Activated T-cell treated with anti-CD3 and anti-CD28 coated beads, Interleukin-2, amount 50 U/mL, for 24 hours (primary cell): ENCODE measurements around the gene SAMD13.
A peak's percentile ranks its signal among the peaks of the same experiment; 100 is the strongest.

Experiments
- DNase-seq: peaks from one replicate; pipeline ENCODE4 v3.0.0-alpha.2; 2020
- H3K27ac Mint-ChIP-seq: 2 replicates; pipeline ENCODE4 v1.8.0; 2020; ENCODE audit warnings: mild to moderate bottlenecking, mixed read lengths
- H3K27me3 Mint-ChIP-seq: 2 replicates; pipeline ENCODE4 v1.8.0; 2020; ENCODE audit warnings: mixed read lengths
- H3K36me3 Mint-ChIP-seq: 2 replicates; pipeline ENCODE4 v1.8.0; 2020; ENCODE audit warnings: low read depth, mixed read lengths
- H3K4me1 Mint-ChIP-seq: 2 replicates; pipeline ENCODE4 v1.8.0; 2020; ENCODE audit warnings: low read depth, mixed read lengths
- H3K4me3 Mint-ChIP-seq: 2 replicates; pipeline ENCODE4 v1.8.0; 2020; ENCODE audit warnings: mild to moderate bottlenecking, moderate library complexity, mixed read lengths
- H3K9me3 Mint-ChIP-seq: 2 replicates; pipeline ENCODE4 v1.8.0; 2020; ENCODE audit warnings: mixed read lengths

The SAMD13 gene, protein sequence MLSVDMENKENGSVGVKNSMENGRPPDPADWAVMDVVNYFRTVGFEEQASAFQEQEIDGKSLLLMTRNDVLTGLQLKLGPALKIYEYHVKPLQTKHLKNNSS

DNA sequence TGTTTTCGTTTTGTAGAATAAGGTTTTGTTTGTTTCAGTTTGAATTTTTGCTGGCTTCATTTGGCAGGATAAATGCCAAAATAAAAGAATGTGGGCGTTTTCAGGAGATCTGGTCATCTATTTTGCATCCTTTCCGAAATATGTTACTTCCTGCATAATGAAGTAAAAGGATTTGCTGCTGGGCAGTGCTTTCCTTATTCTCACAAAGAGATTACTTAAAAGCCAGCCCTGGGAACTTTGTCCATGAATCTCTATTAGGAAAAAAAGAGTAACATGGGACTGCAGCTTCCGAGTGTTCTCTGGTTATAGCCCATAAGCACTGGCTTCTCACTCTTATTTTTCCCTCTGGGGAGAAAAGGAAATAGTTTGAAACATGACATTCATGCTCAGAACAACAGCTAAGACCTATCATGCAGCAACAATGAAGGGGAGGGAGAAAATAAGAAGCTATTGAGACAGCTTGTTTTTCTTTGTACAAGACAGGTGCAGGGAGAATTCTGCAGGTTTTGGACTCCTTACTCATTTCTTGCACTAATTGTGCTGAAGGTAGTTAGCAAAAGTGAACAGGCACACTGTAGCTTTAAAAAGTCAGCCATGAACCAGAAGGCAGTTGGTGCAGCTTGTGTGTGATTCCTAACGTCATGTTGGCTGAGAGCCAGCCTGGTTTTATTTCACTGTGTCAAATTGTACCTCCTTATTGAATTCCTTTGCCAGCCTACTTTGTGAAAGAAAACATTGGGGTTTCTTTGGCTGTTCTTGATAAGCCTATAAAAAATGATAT is at the start of gene SAMD13:
TSS of gene SAMD13 (plus strand) at position 705 of the 781 bp plus-strand sequence. CDS start 1,527 bp downstream, outside the sequence.
- no peaks in the 10 kb centered on the region for H3K9me3 Mint-ChIP-seq
- peaks cover 10% of the 10 kb centered on the region for H3K27me3 Mint-ChIP-seq
- peak within 1 kb of the TSS; percentile 22 for H3K27ac Mint-ChIP-seq
- peak within 1 kb of the TSS; percentile 63 for H3K4me3 Mint-ChIP-seq
- H3K36me3 Mint-ChIP-seq = peaks cover 1% of the 10 kb centered on the region
- peaks cover 51% of the 10 kb centered on the region for H3K4me1 Mint-ChIP-seq
- DNase-seq = no peak

DNA sequence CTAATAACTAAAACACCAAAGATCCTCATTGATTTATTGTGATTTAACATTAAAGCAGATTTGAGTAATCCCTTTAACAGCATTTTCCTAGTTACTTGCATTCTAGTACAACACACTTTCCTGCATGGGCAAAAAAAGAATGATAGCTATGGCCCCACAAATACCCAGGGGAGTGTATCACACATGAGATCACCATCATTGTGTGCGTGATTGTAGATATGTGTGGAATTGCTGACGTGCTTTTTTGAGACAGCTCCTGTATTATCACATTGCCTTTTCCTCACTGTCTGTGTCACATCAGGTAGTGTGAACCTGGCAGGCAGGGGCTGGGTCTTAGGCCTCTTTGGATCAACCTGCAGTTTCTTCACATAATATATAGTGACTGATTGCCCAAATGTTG is 48.5 kb upstream of the SAMD13 start:
- H3K4me1 Mint-ChIP-seq = no peaks in the 10 kb centered on the region
- H3K4me3 Mint-ChIP-seq = no peak overlapping the region
- H3K27ac Mint-ChIP-seq = no peak overlapping the region
- H3K27me3 Mint-ChIP-seq = no peaks in the 10 kb centered on the region
- H3K9me3 Mint-ChIP-seq = peaks cover 11% of the 10 kb centered on the region
- no peak for DNase-seq
- H3K36me3 Mint-ChIP-seq = no peaks in the 10 kb centered on the region

DNA sequence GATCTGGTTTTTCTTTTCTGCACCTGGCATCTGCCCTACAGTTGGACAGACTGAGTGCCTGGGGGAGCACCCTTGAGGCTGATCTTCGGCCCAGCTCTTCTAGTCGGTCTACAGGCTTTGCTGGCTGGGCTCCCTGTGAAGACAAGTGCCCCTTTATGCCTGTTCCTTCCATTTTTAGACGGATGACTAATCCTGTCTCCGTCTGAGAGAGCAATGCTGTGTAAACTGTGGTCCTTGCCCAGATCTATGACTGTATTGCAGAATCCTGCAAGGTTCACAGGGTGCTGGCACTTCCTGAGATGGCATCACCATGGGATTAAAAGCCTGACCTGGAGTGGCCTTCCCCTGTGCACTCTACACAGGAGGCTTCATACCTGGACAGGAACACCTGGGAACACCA is 47.6 kb upstream of the SAMD13 start:
- Mint-ChIP-seq H3K27ac (no peak overlapping the region), H3K36me3 (no peaks in the 10 kb centered on the region), H3K27me3 (no peaks in the 10 kb centered on the region), H3K9me3 (peaks cover 11% of the 10 kb centered on the region), H3K4me3 (no peak overlapping the region), H3K4me1 (no peaks in the 10 kb centered on the region)
- no peak for DNase-seq

DNA sequence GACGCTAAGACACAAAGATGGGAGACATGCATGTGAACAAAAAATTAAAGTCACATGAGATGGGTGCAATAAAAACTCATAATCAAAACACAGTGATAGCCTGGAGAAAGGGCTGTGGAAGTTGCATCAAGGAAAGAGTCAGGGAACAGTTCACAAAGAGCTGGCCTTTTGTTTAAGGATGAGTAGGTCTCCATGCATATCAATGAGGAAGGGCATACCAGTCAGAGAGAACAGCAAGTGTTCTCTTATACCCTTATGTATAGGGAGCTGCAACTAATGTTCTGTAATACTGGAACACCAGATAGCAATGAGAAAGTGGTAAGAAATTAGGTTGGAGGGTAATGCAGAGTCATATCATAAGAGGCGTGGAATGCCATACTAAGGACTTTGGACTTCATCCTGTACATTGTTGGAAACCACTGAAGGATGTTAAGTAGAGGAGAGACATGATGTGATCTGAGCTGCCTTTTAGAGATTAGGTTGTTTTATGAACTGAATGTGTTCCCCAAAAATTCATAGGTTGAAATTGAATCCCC is 46.7 kb upstream of the SAMD13 start:
- Mint-ChIP-seq H3K4me3 (no peak overlapping the region), H3K9me3 (peaks cover 11% of the 10 kb centered on the region), H3K4me1 (no peaks in the 10 kb centered on the region), H3K27ac (no peak overlapping the region), H3K36me3 (no peaks in the 10 kb centered on the region), H3K27me3 (no peaks in the 10 kb centered on the region)
- no peak for DNase-seq

DNA sequence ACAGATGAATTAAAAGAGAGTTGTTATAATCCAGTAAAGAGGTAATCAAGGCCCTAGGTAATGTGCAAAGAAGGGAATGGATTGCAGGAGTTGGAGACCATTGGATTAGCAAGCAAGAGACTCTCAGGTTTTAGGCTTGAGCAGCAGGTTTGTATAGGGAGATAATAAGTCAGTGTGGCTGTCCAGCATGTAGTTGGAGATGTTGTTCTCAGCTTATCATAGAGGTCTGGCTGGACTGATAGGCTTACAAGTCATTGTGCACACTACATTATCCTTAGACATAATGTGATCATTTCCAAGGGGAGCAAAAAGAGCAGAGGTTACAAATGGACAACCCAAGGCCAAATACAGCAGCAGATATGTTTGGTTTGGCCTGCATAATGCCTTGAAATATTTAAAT is 45.9 kb upstream of the SAMD13 start:
- no peak for DNase-seq
- H3K9me3 Mint-ChIP-seq = peaks cover 8% of the 10 kb centered on the region
- H3K4me1 Mint-ChIP-seq = no peaks in the 10 kb centered on the region

DNA sequence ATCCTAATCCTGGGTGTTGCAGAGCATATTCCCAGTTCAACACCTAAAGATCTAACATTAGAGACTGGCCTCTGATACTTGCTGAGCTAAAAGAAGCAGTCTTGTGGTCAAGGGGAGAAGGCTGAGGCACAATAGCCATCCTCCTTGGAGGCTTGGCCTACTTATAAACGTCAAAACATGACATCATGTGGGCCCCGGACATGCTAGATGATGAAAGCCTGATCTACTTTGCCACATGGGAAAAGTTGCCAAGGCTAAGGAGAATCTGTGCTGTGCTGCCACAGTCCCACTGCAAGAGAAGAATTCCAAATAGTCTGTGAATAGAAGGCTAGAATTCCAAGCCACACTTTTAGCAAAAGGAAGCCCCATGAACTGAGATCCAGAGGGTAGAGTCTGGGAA is 43.9 kb upstream of the SAMD13 start:
- no peaks in the 10 kb centered on the region for H3K9me3 Mint-ChIP-seq
- no peaks in the 10 kb centered on the region for H3K4me1 Mint-ChIP-seq
- H3K4me3 Mint-ChIP-seq = no peak overlapping the region
- no peaks in the 10 kb centered on the region for H3K36me3 Mint-ChIP-seq
- no peaks in the 10 kb centered on the region for H3K27me3 Mint-ChIP-seq
- no peak for DNase-seq
- no peak overlapping the region for H3K27ac Mint-ChIP-seq

More for the DNA sequence above, 45.9 kb upstream of the SAMD13 start:
- H3K36me3 Mint-ChIP-seq = no peaks in the 10 kb centered on the region
- no peaks in the 10 kb centered on the region for H3K27me3 Mint-ChIP-seq
- H3K27ac Mint-ChIP-seq = no peak overlapping the region
- H3K4me3 Mint-ChIP-seq = no peak overlapping the region

DNA sequence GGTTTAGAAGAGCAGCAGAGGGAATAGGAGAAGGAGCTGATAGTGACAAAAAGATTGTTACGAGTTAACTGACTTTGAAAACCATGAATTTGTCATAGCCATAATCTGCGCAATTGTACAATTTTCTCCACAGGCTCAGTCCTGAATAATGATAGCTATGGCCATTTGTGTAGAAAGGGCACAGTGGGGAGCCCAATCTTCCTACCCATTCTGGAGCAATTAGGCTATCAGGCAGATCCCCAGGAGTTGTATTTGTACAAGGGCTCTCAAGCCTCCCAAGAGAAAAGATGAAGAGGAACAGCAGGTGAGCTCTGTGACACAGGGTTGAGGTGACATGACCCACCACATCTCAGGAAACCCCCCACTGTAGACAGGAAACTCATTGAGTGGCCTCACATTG is 42.1 kb upstream of the SAMD13 start:
- Mint-ChIP-seq H3K4me3 (no peak overlapping the region), H3K27ac (no peak overlapping the region), H3K36me3 (no peaks in the 10 kb centered on the region), H3K27me3 (no peaks in the 10 kb centered on the region), H3K9me3 (no peaks in the 10 kb centered on the region), H3K4me1 (no peaks in the 10 kb centered on the region)
- no peak for DNase-seq

DNA sequence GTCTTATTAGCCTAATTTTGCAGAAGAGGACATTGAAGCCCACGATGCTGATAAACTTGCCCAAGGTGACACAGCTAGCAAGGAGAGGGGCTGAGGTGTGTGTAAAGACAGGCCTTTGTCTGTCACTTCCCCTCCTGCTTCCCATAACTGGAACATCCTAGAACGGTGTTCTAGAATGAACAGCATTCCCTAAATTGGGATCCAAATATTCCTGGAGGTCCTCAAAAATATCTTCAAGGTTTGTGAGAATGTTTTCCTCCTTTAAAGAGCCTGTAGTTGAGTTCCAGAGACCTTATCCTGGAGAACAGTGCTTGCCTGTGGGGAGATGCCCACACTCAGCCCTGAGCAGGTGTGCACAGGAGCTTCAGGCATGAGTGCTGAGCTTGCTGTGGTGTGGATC is 41.5 kb upstream of the SAMD13 start:
- Mint-ChIP-seq H3K4me1 (no peaks in the 10 kb centered on the region), H3K36me3 (no peaks in the 10 kb centered on the region), H3K27me3 (no peaks in the 10 kb centered on the region), H3K27ac (no peak overlapping the region), H3K9me3 (no peaks in the 10 kb centered on the region), H3K4me3 (no peak overlapping the region)
- DNase-seq = no peak

DNA sequence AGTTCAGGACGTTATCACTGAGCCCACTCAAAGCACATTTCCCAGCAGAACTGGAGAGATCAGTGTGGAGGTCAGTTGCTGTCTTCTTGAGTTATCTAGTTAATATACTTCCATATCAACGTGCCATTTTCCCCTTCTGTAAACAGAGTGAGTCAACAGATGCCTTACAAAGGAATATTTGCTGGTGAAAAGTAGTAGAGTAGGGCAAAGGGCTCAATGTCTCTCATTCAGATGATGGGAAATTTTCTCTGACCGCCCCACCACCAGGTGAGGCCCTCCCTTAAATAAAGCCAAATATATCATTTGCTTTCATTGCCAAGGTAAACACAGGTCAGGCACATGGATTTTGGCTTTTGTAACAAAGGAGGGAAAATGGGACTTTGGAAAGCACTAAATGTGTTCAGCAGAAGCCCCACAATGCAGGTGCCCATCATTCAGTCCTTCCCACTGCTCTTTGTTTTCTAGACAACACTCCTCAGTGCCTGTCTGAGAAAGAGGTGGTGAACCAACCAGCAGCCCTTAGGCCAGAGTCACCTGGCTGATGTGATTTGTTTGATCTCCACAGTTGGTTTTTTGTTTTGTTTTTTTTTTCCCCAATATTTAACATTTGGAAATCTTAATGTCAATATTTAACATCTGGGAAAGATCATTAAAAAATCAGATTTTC is 40.5 kb upstream of the SAMD13 start:
- Mint-ChIP-seq H3K27ac (no peak overlapping the region), H3K4me1 (no peaks in the 10 kb centered on the region), H3K4me3 (no peak overlapping the region), H3K27me3 (no peaks in the 10 kb centered on the region), H3K36me3 (no peaks in the 10 kb centered on the region), H3K9me3 (no peaks in the 10 kb centered on the region)
- DNase-seq = no peak

DNA sequence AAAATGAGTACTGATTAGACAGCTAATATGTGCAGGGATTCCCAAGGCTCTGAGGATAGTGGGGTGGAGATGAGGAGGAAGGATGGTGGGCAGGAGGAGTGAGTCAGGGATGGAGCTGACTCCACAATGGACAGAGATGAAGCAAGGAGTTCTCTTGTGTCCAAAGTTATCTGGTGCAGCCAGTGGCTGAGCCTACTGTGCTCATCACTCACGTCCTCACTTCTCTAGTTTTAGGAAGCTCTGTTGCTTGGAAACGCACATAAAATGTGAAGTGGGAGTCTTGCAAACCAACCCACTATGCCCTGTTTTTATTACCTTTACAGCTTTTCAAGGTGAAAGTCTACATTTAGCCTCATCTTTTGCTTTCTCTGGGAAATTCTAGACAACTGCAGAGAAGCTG is 36.5 kb upstream of the SAMD13 start:
- no peak for DNase-seq
- H3K4me3 Mint-ChIP-seq = no peak overlapping the region
- H3K36me3 Mint-ChIP-seq = no peaks in the 10 kb centered on the region
- no peaks in the 10 kb centered on the region for H3K27me3 Mint-ChIP-seq
- H3K4me1 Mint-ChIP-seq = no peaks in the 10 kb centered on the region
- H3K27ac Mint-ChIP-seq = no peak overlapping the region
- no peaks in the 10 kb centered on the region for H3K9me3 Mint-ChIP-seq

DNA sequence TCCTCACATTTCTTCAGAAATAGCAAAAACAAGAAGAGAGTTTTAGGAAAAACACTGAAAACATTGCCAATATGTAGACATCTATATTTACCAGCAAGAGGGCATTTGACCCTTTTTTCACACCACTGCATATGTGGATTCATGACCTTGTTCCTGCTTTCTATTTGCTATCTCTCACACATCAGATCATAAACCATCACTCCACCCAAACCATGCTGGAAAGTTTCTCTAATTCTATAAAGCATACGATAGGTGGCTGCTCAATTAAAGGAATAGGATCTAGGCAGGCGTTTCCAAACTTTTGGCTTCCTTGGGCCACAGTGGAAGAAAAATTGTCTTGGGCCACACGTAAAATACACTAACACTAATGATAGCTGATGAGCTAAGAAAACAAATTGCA is 35.6 kb upstream of the SAMD13 start:
- no peak overlapping the region for H3K27ac Mint-ChIP-seq
- H3K27me3 Mint-ChIP-seq = no peaks in the 10 kb centered on the region
- H3K4me3 Mint-ChIP-seq = no peak overlapping the region
- H3K9me3 Mint-ChIP-seq = no peaks in the 10 kb centered on the region
- DNase-seq = no peak
- H3K36me3 Mint-ChIP-seq = no peaks in the 10 kb centered on the region
- peaks cover 1% of the 10 kb centered on the region for H3K4me1 Mint-ChIP-seq

DNA sequence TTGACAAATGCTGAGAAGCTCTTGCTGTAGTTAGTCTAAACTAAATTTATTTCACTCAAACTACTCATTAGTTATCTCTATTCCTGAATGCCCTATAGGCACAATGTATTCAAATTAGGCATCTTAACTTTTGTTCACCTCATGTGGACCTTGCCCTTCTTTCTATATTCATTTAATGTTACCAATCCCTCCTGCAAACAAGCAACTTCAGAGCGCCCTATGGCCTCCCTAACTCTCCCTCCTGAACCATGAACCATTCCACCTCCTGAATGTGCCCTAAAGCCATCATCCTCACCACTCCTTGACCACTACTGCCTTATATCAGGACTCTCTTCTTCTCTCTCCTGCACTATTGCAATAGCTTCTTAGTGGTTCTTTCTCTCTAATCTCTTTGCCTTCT is 34.8 kb upstream of the SAMD13 start:
- peaks cover 10% of the 10 kb centered on the region for H3K4me1 Mint-ChIP-seq
- H3K27ac Mint-ChIP-seq = no peak overlapping the region
- no peak for DNase-seq
- H3K4me3 Mint-ChIP-seq = no peak overlapping the region
- H3K36me3 Mint-ChIP-seq = no peaks in the 10 kb centered on the region
- H3K27me3 Mint-ChIP-seq = no peaks in the 10 kb centered on the region
- no peaks in the 10 kb centered on the region for H3K9me3 Mint-ChIP-seq

DNA sequence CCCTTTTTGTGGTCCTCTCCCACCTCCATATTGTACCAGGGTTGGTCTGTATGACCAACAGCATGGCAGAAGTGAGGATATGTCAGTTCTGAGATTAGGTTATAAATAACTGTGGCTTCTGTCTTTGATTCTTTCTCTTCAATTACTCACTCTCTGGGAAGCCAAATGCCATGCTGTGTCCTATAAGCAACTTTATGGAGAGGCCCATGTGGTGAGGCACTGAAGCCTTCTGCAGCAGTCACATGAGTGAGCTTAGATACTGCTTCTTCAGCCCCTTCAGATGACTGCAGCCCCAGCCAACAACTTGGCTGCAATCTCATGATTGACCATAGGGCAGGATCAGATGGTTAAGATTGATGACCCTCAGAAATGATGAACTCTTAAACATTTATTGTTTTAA is 34.0 kb upstream of the SAMD13 start:
- Mint-ChIP-seq H3K27ac (no peak overlapping the region), H3K4me1 (peaks cover 11% of the 10 kb centered on the region), H3K9me3 (no peaks in the 10 kb centered on the region), H3K36me3 (no peaks in the 10 kb centered on the region), H3K4me3 (no peak overlapping the region), H3K27me3 (no peaks in the 10 kb centered on the region)
- no peak for DNase-seq

DNA sequence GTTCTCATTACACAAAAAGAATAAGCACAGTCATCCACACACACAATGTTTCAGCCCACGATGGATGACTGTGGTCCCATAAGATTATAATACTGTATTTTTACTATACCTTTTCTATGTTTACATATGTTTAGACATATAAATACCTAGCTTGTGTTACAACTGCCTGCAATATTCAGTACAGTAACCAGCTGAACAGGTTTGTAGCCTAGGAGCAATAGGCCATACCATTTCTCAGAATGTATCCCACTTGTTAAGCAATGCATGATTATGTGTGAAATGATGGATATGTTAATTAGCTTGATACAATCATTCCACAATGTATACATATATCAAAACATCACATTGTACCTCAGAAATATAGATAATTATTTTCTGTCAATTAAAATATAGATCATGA is 33.2 kb upstream of the SAMD13 start:
- Mint-ChIP-seq H3K36me3 (no peaks in the 10 kb centered on the region), H3K4me3 (no peak overlapping the region), H3K4me1 (peaks cover 11% of the 10 kb centered on the region), H3K9me3 (no peaks in the 10 kb centered on the region), H3K27me3 (no peaks in the 10 kb centered on the region), H3K27ac (no peak overlapping the region)
- DNase-seq = no peak

DNA sequence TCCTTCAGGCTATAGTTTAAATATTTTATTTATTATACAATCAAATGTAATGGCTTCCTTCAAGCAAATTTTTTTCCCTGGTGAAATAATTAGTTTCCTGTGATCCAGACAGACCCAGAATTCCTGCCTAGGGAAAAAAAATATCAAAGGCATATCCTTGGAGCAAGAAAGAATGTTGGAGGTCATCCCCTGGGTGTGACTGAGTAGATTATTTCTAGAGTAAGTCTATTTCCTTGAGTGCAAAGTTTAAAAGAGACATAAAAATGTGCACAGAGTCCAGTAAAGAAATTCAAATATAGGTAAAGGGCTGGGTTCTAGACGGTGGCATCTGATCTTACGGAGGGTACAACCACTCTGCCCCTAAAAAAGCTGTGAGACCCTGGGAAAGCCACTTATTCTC is 32.2 kb upstream of the SAMD13 start:
- Mint-ChIP-seq H3K36me3 (no peaks in the 10 kb centered on the region), H3K27ac (no peak overlapping the region), H3K27me3 (no peaks in the 10 kb centered on the region), H3K9me3 (no peaks in the 10 kb centered on the region), H3K4me3 (no peak overlapping the region), H3K4me1 (peaks cover 11% of the 10 kb centered on the region)
- DNase-seq = no peak
